GM12891 (cell line): ENCODE data around the gene KLHL12.
A peak's percentile ranks its signal among the peaks of the same experiment; 100 is the strongest.
"Not testable (repeated sequence)": the region's sequence is repeated elsewhere in the genome, so short reads cannot be mapped to it uniquely, and the experiment has no call there.

Experiments used
- DNase-seq: peaks from one replicate; pipeline ENCODE4 v3.0.0; 2011; ENCODE audit warnings: low spot score; ENCODE audit not compliant: insufficient read length
- FAIRE-seq: peaks from 2 replicates; lab custom pipeline; 2011; peaks lifted over from hg19 to GRCh38; lab: Jason Lieb, UNC
- PAX5 ChIP-seq: IDR thresholded peaks from 2 replicates; pipeline ENCODE4 v1.6.1; 2011; ENCODE audit warnings: low read length, moderate library complexity, mild to moderate bottlenecking; ENCODE audit not compliant: insufficient read depth, severe bottlenecking
- POLR2A ChIP-seq: IDR thresholded peaks from 2 replicates; pipeline ENCODE4 v1.6.1; 2011; ENCODE audit warnings: low read depth, low read length, control low read depth
- POLR2AphosphoS5 ChIP-seq: IDR thresholded peaks from 2 replicates; pipeline ENCODE4 v1.6.1; 2011; ENCODE audit warnings: low read depth, low read length, control low read depth
- POU2F2 ChIP-seq: IDR thresholded peaks from 2 replicates; pipeline ENCODE4 v1.6.1; 2011; ENCODE audit warnings: low read depth, mild to moderate bottlenecking, control low read depth, low read length, moderate library complexity
- SPI1 ChIP-seq: IDR thresholded peaks from 2 replicates; pipeline ENCODE4 v1.6.1; 2011; ENCODE audit warnings: low read depth, low read length, control low read depth
- TAF1 ChIP-seq: IDR thresholded peaks from 2 replicates; pipeline ENCODE4 v1.6.1; 2011; ENCODE audit warnings: low read depth, low read length, control low read depth

KLHL12 gene

GRCh38 chr1:202919615-202920014, 7.4 kb downstream of the KLHL12 start:
- DNase-seq (no peak), FAIRE-seq (no peak)
- no peak for TF ChIP-seq POLR2A
- TF ChIP-seq SPI1, result no peak
- TF ChIP-seq POLR2AphosphoS5, result no peak
- TF ChIP-seq TAF1, result no peak
- TF ChIP-seq PAX5, result no peak
- no peak for TF ChIP-seq POU2F2

- TF ChIP-seq TAF1 (no peak), POU2F2 (no peak), POLR2AphosphoS5 (no peak), POLR2A (no peak), PAX5 (no peak), SPI1 (no peak)
- FAIRE-seq, result no peak
- no peak for DNase-seq
These were observed 11.9 kb downstream of the KLHL12 start for GRCh38 chr1:202915146-202915545.

GRCh38 chr1:202912476-202912875, 14.6 kb downstream of the KLHL12 start:
- FAIRE-seq, DNase-seq: not testable (repeated sequence)

- DNase-seq (no peak), FAIRE-seq (no peak)
- TF ChIP-seq TAF1 (no peak), POLR2AphosphoS5 (no peak), POLR2A (no peak), PAX5 (no peak), POU2F2 (no peak), SPI1 (no peak)
These were observed 17.5 kb downstream of the KLHL12 start for GRCh38 chr1:202909494-202909893.

GRCh38 chr1:202908998-202909397, 18.0 kb downstream of the KLHL12 start:
- DNase-seq (no peak), FAIRE-seq (no peak)
- TF ChIP-seq TAF1 (no peak), POU2F2 (no peak), SPI1 (no peak), POLR2AphosphoS5 (no peak), PAX5 (no peak), POLR2A (no peak)

- no peak for FAIRE-seq
- TF ChIP-seq SPI1 (no peak), PAX5 (no peak), POLR2AphosphoS5 (no peak), POLR2A (no peak), POU2F2 (no peak), TAF1 (no peak)
- no peak for DNase-seq
These were observed 21.7 kb downstream of the KLHL12 start for GRCh38 chr1:202905331-202905730.

- FAIRE-seq, DNase-seq: not testable (repeated sequence)
These were observed 23.2 kb downstream of the KLHL12 start for GRCh38 chr1:202903808-202904207.

GRCh38 chr1:202901555-202901954, 25.5 kb downstream of the KLHL12 start:
- DNase-seq, result no peak
- no peak for FAIRE-seq
- TF ChIP-seq POU2F2 (no peak), POLR2A (no peak), TAF1 (no peak), POLR2AphosphoS5 (no peak), SPI1 (no peak), PAX5 (no peak)

- DNase-seq, result no peak
- FAIRE-seq, result no peak
- no peak for TF ChIP-seq POLR2AphosphoS5
- no peak for TF ChIP-seq SPI1
- no peak for TF ChIP-seq TAF1
- no peak for TF ChIP-seq POLR2A
- no peak for TF ChIP-seq POU2F2
- no peak for TF ChIP-seq PAX5
These were observed 34.5 kb downstream of the KLHL12 start for GRCh38 chr1:202892501-202892900.

- DNase-seq, result no peak
- no peak for TF ChIP-seq TAF1
- FAIRE-seq, result no peak
These were observed 36.6 kb downstream of the KLHL12 start for GRCh38 chr1:202890392-202890791.

- peak; percentile 95 for TF ChIP-seq POLR2AphosphoS5
- TF ChIP-seq POLR2A, result peak; percentile 92
- TF ChIP-seq POU2F2, result peak; percentile 79
- no peak for TF ChIP-seq SPI1
- peak; percentile 70 for TF ChIP-seq TAF1
- TF ChIP-seq PAX5, result peak; percentile 49
- FAIRE-seq, result peak; percentile 99
- peak; percentile 93 for DNase-seq
These were observed 38.3 kb downstream of the KLHL12 start, which contains the start of gene RABIF for GRCh38 chr1:202888531-202889360. RABIF (minus strand) TSS chr1:202889149; CDS start chr1:202889098, 51 bp downstream.
